OCI-LY3 (cell line): ENCODE data around the gene ADM.

ENCODE experiments used
- CTCF ChIP-seq: fragments of 200-600, 300-600 bp; sonication (generic); IDR thresholded peaks from 2 replicates; pipeline ENCODE4 v1.5.1; 2014; ENCODE audit warnings: antibody characterized with exemption, low read length, low read depth
- EZH2phosphoT487 ChIP-seq: fragments of 200-600 bp; shearing (Covaris generic); IDR thresholded peaks from 2 replicates; pipeline ENCODE4 v1.6.1; 2018; ENCODE audit warnings: antibody characterized with exemption, mixed run types, low read depth

- TF ChIP-seq CTCF (no peak), EZH2phosphoT487 (no peak)
Measured at GRCh38 chr11:10273738-10274137, 31.1 kb upstream of the ADM start.
